GM12874 (cell line): ENCODE data around the gene TNC.

ENCODE experiments used
- CTCF ChIP-seq: IDR thresholded peaks from 2 replicates; pipeline ENCODE4 v1.5.1; 2011; ENCODE audit warnings: low read depth, mild to moderate bottlenecking, control low read depth, low read length, moderate library complexity; ENCODE audit not compliant: insufficient read depth

Gene TNC

GRCh38 chr9:115117999-115118878 is at the start of gene TNC:
Gene TNC, minus strand, starts transcription at chr9:115118157. Its CDS starts 27,139 bp downstream, at chr9:115091018.
- TF ChIP-seq CTCF = no peak

- no peak for TF ChIP-seq CTCF
Observed at GRCh38 chr9:115167175-115167574, 49.2 kb upstream of the TNC start.

- no peak for TF ChIP-seq CTCF
Observed at GRCh38 chr9:115165233-115165632, 47.3 kb upstream of the TNC start.

- TF ChIP-seq CTCF = no peak
Observed at GRCh38 chr9:115164511-115164974, 46.6 kb upstream of the TNC start.

- TF ChIP-seq CTCF = no peak
Observed at GRCh38 chr9:115162946-115163345, 45.0 kb upstream of the TNC start.

GRCh38 chr9:115161446-115161845 is 43.5 kb upstream of the TNC start:
- TF ChIP-seq CTCF = no peak

- TF ChIP-seq CTCF = no peak
Observed at GRCh38 chr9:115158661-115159481, 40.9 kb upstream of the TNC start.
